ENCODE measurements around the gene RRM2. TPM values are rescaled to one million over a fixed set of nuclear protein-coding genes. Genes with fewer than 3 reads are reported as not detected.
A peak's percentile ranks its signal among the peaks of the same experiment; 100 is the strongest.

The RRM2 gene
- total and polyA plus RNA-seq, 5 donors from 2014 or later, result 7.9 to 25.8 (median 9.3) TPM

GRCh38 chr2:10165861-10166675 is 43.5 kb downstream of the RRM2 start:
- Histone ChIP-seq H3K4me1 (ENCODE audit: control insufficient read depth, insufficient read depth, low read length, poor library complexity, severe bottlenecking) (no peaks in the 10 kb centered on the region), H3K36me3 (ENCODE audit: control insufficient read depth, insufficient read depth, low read length) (no peaks in the 10 kb centered on the region), H3K9me3 (ENCODE audit: control insufficient read depth in 2 of 2, low read length in 2 of 2) (no peaks in the 10 kb centered on the region), H3K27me3 (ENCODE audit: control insufficient read depth, insufficient read depth, low read length) (no peaks in the 10 kb centered on the region), H3K4me3 (ENCODE audit: low read depth, low read length) (no peak overlapping the region), H3K27ac (ENCODE audit: insufficient read depth, low read length, poor library complexity, severe bottlenecking) (no peak overlapping the region)
- no peaks in the 10 kb centered on the region for H3K27me3 Mint-ChIP-seq
- no peak for DNase-seq
- no peaks in the 10 kb centered on the region for H3K36me3 Mint-ChIP-seq
- no peak overlapping the region for H3K4me3 Mint-ChIP-seq
- no peak overlapping the region for H3K27ac Mint-ChIP-seq
- no peak for ATAC-seq (ENCODE audit: low read depth in 2 of 2)
- no peaks in the 10 kb centered on the region for H3K9me3 Mint-ChIP-seq
- H3K4me1 Mint-ChIP-seq, result peaks cover 0 to 7% (median 4%) of the 10 kb centered on the region in 4 donors

- H3K4me1 Mint-ChIP-seq, result peaks cover 0 to 7% (median 4%) of the 10 kb centered on the region in 4 donors
- no peaks in the 10 kb centered on the region for H3K9me3 ChIP-seq (ENCODE audit: control insufficient read depth in 2 of 2, low read length in 2 of 2)
- H3K27me3 Mint-ChIP-seq, result no peaks in the 10 kb centered on the region
Observed at GRCh38 chr2:10166676-10167292, 44.2 kb downstream of the RRM2 start.

GRCh38 chr2:10167316-10167715 is 44.8 kb downstream of the RRM2 start:
- no peaks in the 10 kb centered on the region for H3K9me3 ChIP-seq (ENCODE audit: control insufficient read depth in 2 of 2, low read length in 2 of 2)
- H3K27me3 Mint-ChIP-seq, result no peaks in the 10 kb centered on the region

More at GRCh38 chr2:10166676-10167292, 44.2 kb downstream of the RRM2 start:
- no peak overlapping the region for H3K4me3 Mint-ChIP-seq
- no peak overlapping the region for H3K4me3 ChIP-seq (ENCODE audit: low read depth, low read length)
- no peak for DNase-seq
- no peaks in the 10 kb centered on the region for H3K4me1 ChIP-seq (ENCODE audit: control insufficient read depth, insufficient read depth, low read length, poor library complexity, severe bottlenecking)
- H3K36me3 ChIP-seq (ENCODE audit: control insufficient read depth, insufficient read depth, low read length), result no peaks in the 10 kb centered on the region
- no peaks in the 10 kb centered on the region for H3K27me3 ChIP-seq (ENCODE audit: control insufficient read depth, insufficient read depth, low read length)
- no peaks in the 10 kb centered on the region for H3K9me3 Mint-ChIP-seq
- no peak overlapping the region for H3K27ac Mint-ChIP-seq
- ATAC-seq (ENCODE audit: low read depth in 2 of 2), result no peak
- no peak overlapping the region for H3K27ac ChIP-seq (ENCODE audit: insufficient read depth, low read length, poor library complexity, severe bottlenecking)
- no peaks in the 10 kb centered on the region for H3K36me3 Mint-ChIP-seq

GRCh38 chr2:10168221-10168620 is 45.7 kb downstream of the RRM2 start:
- H3K36me3 Mint-ChIP-seq, result no peaks in the 10 kb centered on the region
- peak overlapping the region in 1 of 3 donors; percentile 52 for H3K27ac Mint-ChIP-seq
- Histone ChIP-seq H3K27me3 (ENCODE audit: control insufficient read depth, insufficient read depth, low read length) (no peaks in the 10 kb centered on the region), H3K4me3 (ENCODE audit: low read depth, low read length) (no peak overlapping the region), H3K27ac (ENCODE audit: insufficient read depth, low read length, poor library complexity, severe bottlenecking) (no peak overlapping the region), H3K36me3 (ENCODE audit: control insufficient read depth, insufficient read depth, low read length) (no peaks in the 10 kb centered on the region), H3K9me3 (ENCODE audit: control insufficient read depth in 2 of 2, low read length in 2 of 2) (no peaks in the 10 kb centered on the region), H3K4me1 (ENCODE audit: control insufficient read depth, insufficient read depth, low read length, poor library complexity, severe bottlenecking) (no peaks in the 10 kb centered on the region)
- H3K27me3 Mint-ChIP-seq, result no peaks in the 10 kb centered on the region
- H3K4me3 Mint-ChIP-seq, result no peak overlapping the region
- ATAC-seq (ENCODE audit: low read depth in 2 of 2) (no peak), DNase-seq (no peak)
- peaks cover 0 to 7% (median 4%) of the 10 kb centered on the region in 4 donors for H3K4me1 Mint-ChIP-seq
- H3K9me3 Mint-ChIP-seq, result peaks cover 0 to 1% (median 0%) of the 10 kb centered on the region in 7 donors

More at GRCh38 chr2:10167316-10167715, 44.8 kb downstream of the RRM2 start:
- Mint-ChIP-seq H3K27ac (peak overlapping the region in 2 of 3 donors; percentile 42 to 62), H3K4me1 (peaks cover 0 to 7% (median 4%) of the 10 kb centered on the region in 4 donors), H3K9me3 (peaks cover 0 to 1% (median 0%) of the 10 kb centered on the region in 7 donors), H3K36me3 (no peaks in the 10 kb centered on the region), H3K4me3 (no peak overlapping the region)
- Histone ChIP-seq H3K4me3 (ENCODE audit: low read depth, low read length) (no peak overlapping the region), H3K4me1 (ENCODE audit: control insufficient read depth, insufficient read depth, low read length, poor library complexity, severe bottlenecking) (no peaks in the 10 kb centered on the region), H3K36me3 (ENCODE audit: control insufficient read depth, insufficient read depth, low read length) (no peaks in the 10 kb centered on the region), H3K27ac (ENCODE audit: insufficient read depth, low read length, poor library complexity, severe bottlenecking) (no peak overlapping the region), H3K27me3 (ENCODE audit: control insufficient read depth, insufficient read depth, low read length) (no peaks in the 10 kb centered on the region)
- no peak for ATAC-seq (ENCODE audit: low read depth in 2 of 2)
- DNase-seq, result no peak

GRCh38 chr2:10169053-10169578 is 46.6 kb downstream of the RRM2 start:
- Histone ChIP-seq H3K27ac (ENCODE audit: insufficient read depth, low read length, poor library complexity, severe bottlenecking) (no peak overlapping the region), H3K4me1 (ENCODE audit: control insufficient read depth, insufficient read depth, low read length, poor library complexity, severe bottlenecking) (no peaks in the 10 kb centered on the region), H3K36me3 (ENCODE audit: control insufficient read depth, insufficient read depth, low read length) (no peaks in the 10 kb centered on the region), H3K27me3 (ENCODE audit: control insufficient read depth, insufficient read depth, low read length) (no peaks in the 10 kb centered on the region), H3K4me3 (ENCODE audit: low read depth, low read length) (no peak overlapping the region), H3K9me3 (ENCODE audit: control insufficient read depth in 2 of 2, low read length in 2 of 2) (no peaks in the 10 kb centered on the region)
- Mint-ChIP-seq H3K4me1 (peaks cover 0 to 3% (median 1%) of the 10 kb centered on the region in 4 donors), H3K9me3 (peaks cover 0 to 1% (median 0%) of the 10 kb centered on the region in 7 donors), H3K27ac (no peak overlapping the region), H3K36me3 (no peaks in the 10 kb centered on the region), H3K27me3 (no peaks in the 10 kb centered on the region), H3K4me3 (no peak overlapping the region)
- ATAC-seq (ENCODE audit: low read depth in 2 of 2) (no peak), DNase-seq (no peak)

- Mint-ChIP-seq H3K27ac (no peak overlapping the region), H3K36me3 (no peaks in the 10 kb centered on the region), H3K27me3 (no peaks in the 10 kb centered on the region), H3K9me3 (peaks cover 0 to 1% (median 0%) of the 10 kb centered on the region in 7 donors), H3K4me3 (no peak overlapping the region), H3K4me1 (no peaks in the 10 kb centered on the region)
- Histone ChIP-seq H3K4me3 (ENCODE audit: low read depth, low read length) (no peak overlapping the region), H3K27me3 (ENCODE audit: control insufficient read depth, insufficient read depth, low read length) (no peaks in the 10 kb centered on the region), H3K27ac (ENCODE audit: insufficient read depth, low read length, poor library complexity, severe bottlenecking) (no peak overlapping the region), H3K4me1 (ENCODE audit: control insufficient read depth, insufficient read depth, low read length, poor library complexity, severe bottlenecking) (no peaks in the 10 kb centered on the region), H3K36me3 (ENCODE audit: control insufficient read depth, insufficient read depth, low read length) (no peaks in the 10 kb centered on the region), H3K9me3 (ENCODE audit: control insufficient read depth in 2 of 2, low read length in 2 of 2) (no peaks in the 10 kb centered on the region)
- ATAC-seq (ENCODE audit: low read depth in 2 of 2) (no peak), DNase-seq (no peak)
Observed at GRCh38 chr2:10169581-10169980, 47.0 kb downstream of the RRM2 start.

- H3K4me1 Mint-ChIP-seq, result no peaks in the 10 kb centered on the region
- no peak overlapping the region for H3K27ac ChIP-seq (ENCODE audit: insufficient read depth, low read length, poor library complexity, severe bottlenecking)
- H3K27me3 ChIP-seq (ENCODE audit: control insufficient read depth, insufficient read depth, low read length), result no peaks in the 10 kb centered on the region
- H3K36me3 ChIP-seq (ENCODE audit: control insufficient read depth, insufficient read depth, low read length), result no peaks in the 10 kb centered on the region
- peaks cover 0 to 1% (median 0%) of the 10 kb centered on the region in 7 donors for H3K9me3 Mint-ChIP-seq
- DNase-seq (no peak), ATAC-seq (ENCODE audit: low read depth in 2 of 2) (no peak)
- no peaks in the 10 kb centered on the region for H3K27me3 Mint-ChIP-seq
- H3K4me3 Mint-ChIP-seq, result no peak overlapping the region
- no peaks in the 10 kb centered on the region for H3K9me3 ChIP-seq (ENCODE audit: control insufficient read depth in 2 of 2, low read length in 2 of 2)
- no peaks in the 10 kb centered on the region for H3K4me1 ChIP-seq (ENCODE audit: control insufficient read depth, insufficient read depth, low read length, poor library complexity, severe bottlenecking)
- no peaks in the 10 kb centered on the region for H3K36me3 Mint-ChIP-seq
- no peak overlapping the region for H3K4me3 ChIP-seq (ENCODE audit: low read depth, low read length)
- H3K27ac Mint-ChIP-seq, result no peak overlapping the region
Observed at GRCh38 chr2:10170256-10170655, 47.7 kb downstream of the RRM2 start.

Measured in CD4-positive, CD25-positive, alpha-beta regulatory T cell (primary cell).